Astrocyte of the cerebellum (primary cell): ENCODE results near the gene NACC2.
A peak's percentile ranks its signal among the peaks of the same experiment; 100 is the strongest.

Source experiments
- DNase-seq: peaks from one replicate; pipeline ENCODE4 v3.0.0-alpha.2; 2011; ENCODE audit warnings: low read depth
- H3K4me3 ChIP-seq: 2 replicates; pipeline ENCODE4 v1.5.1; 2011; ENCODE audit warnings: mild to moderate bottlenecking, low read depth, low read length, moderate library complexity
- CTCF ChIP-seq: IDR thresholded peaks from 2 replicates; pipeline ENCODE4 v1.5.1; 2012; ENCODE audit warnings: low read length, low read depth, moderate library complexity, mild to moderate bottlenecking; ENCODE audit errors: missing control alignments
- in situ Hi-C: cut with HindIII; loops from 2 replicates; pipeline ENCODE4 v1.10.0; 2017; ENCODE audit warnings: low sequenced_read_pairs

The NACC2 gene

GRCh38 chr9:136089697-136090045 lies 5.4 kb downstream of the NACC2 start:
- H3K4me3 ChIP-seq, result no peak overlapping the region
- TF ChIP-seq CTCF, result peak; percentile 28
- in situ Hi-C loops, result no loop called here
- peak; percentile 26 for DNase-seq

- H3K4me3 ChIP-seq, result no peak overlapping the region
- TF ChIP-seq CTCF, result no peak
- in situ Hi-C loops, result no loop called here
- DNase-seq, result no peak
Observed at GRCh38 chr9:136088939-136089696, 6.0 kb downstream of the NACC2 start.

GRCh38 chr9:136088481-136088938 lies 6.6 kb downstream of the NACC2 start:
- DNase-seq, result no peak
- in situ Hi-C loops, result no loop called here
- no peak overlapping the region for H3K4me3 ChIP-seq
- TF ChIP-seq CTCF, result no peak

GRCh38 chr9:136087741-136088480 lies 7.2 kb downstream of the NACC2 start:
- in situ Hi-C loops, result no loop called here
- no peak for DNase-seq
- no peak for TF ChIP-seq CTCF
- H3K4me3 ChIP-seq, result no peak overlapping the region

- in situ Hi-C loops, result no loop called here
- DNase-seq, result no peak
- no peak for TF ChIP-seq CTCF
- no peak overlapping the region for H3K4me3 ChIP-seq
Observed at GRCh38 chr9:136086951-136087740, 7.9 kb downstream of the NACC2 start.

- no peak overlapping the region for H3K4me3 ChIP-seq
- in situ Hi-C loops, result no loop called here
- no peak for DNase-seq
- TF ChIP-seq CTCF, result no peak
Observed at GRCh38 chr9:136086213-136086881, 8.7 kb downstream of the NACC2 start.
